ENCODE measurements around the gene NRXN3. TPM values are rescaled to one million over a fixed set of nuclear protein-coding genes. Genes with fewer than 3 reads are reported as not detected.

NRXN3 gene
- total and polyA plus RNA-seq, 2 experiments from 2014 or later, result 1.0 to 1.8 TPM

- TF ChIP-seq ZNF462 (CRISPR knock-in tag; IDR thresholded peaks at IDR 0.05) (no peak), POLR2AphosphoS5 (IDR thresholded peaks at IDR 0.05; ENCODE audit: low read depth) (no peak)
Measured at GRCh38 chr14:78746086-78746595, 576.0 kb downstream of the NRXN3 start (continued).

GRCh38 chr14:78747813-78748212 lies 577.6 kb downstream of the NRXN3 start:
- DNase-seq (ENCODE audit: low spot score), result no peak
- H3K4me1 Mint-ChIP-seq, result peaks cover 7% of the 10 kb centered on the region; the same call in 2 of the 3 replicates
- H3K9me3 Mint-ChIP-seq, result no peaks in the 10 kb centered on the region
- H3K9me2 ChIP-seq (ENCODE audit: insufficient read depth), result no peaks in the 10 kb centered on the region
- H2AFZ ChIP-seq, result no peak overlapping the region
- H3F3A ChIP-seq (replicated peaks; ENCODE audit: low read depth), result no peaks in the 10 kb centered on the region
- H3K4me1 ChIP-seq (ENCODE audit: insufficient read depth), result no peaks in the 10 kb centered on the region; the same call in 1 of the 2 replicates
- no peak for ATAC-seq
- H3K27ac ChIP-seq (ENCODE audit: low read depth), result no peak overlapping the region
- H3K4me3 ChIP-seq, result no peak overlapping the region
- H3K27me3 ChIP-seq (ENCODE audit: insufficient read depth), result no peaks in the 10 kb centered on the region
- no peaks in the 10 kb centered on the region for H3K36me3 ChIP-seq (ENCODE audit: insufficient read depth)
- no peak overlapping the region for H3K4me3 Mint-ChIP-seq
- no peaks in the 10 kb centered on the region for H3K79me2 ChIP-seq (replicated peaks; ENCODE audit: insufficient read depth)
- no peak overlapping the region for H3K27ac Mint-ChIP-seq
- no peaks in the 10 kb centered on the region for H4K20me1 ChIP-seq (replicated peaks; ENCODE audit: insufficient read depth)
- H3K27me3 Mint-ChIP-seq (ENCODE audit: insufficient read depth, low read depth, poor library complexity), result peaks cover 3% of the 10 kb centered on the region
- no peak overlapping the region for H3K4me2 ChIP-seq
- no peaks in the 10 kb centered on the region for H3K36me3 Mint-ChIP-seq (ENCODE audit: low read depth)
- TF ChIP-seq CREB1 (CRISPR knock-in tag; IDR thresholded peaks at IDR 0.05; ENCODE audit: low read depth) (no peak), POLR2AphosphoS5 (IDR thresholded peaks at IDR 0.05; ENCODE audit: low read depth) (no peak), JUNB (IDR thresholded peaks at IDR 0.05; ENCODE audit: unreplicated experiment) (no peak), STAT1 (IDR thresholded peaks at IDR 0.05; ENCODE audit: unreplicated experiment) (no peak), EZH2 (IDR thresholded peaks at IDR 0.05; ENCODE audit: low read depth, unreplicated experiment) (no peak), ZNF331 (CRISPR knock-in tag; IDR thresholded peaks at IDR 0.05; ENCODE audit: low read depth) (no peak), NANOG (IDR thresholded peaks at IDR 0.05; ENCODE audit: borderline replicate concordance) (no peak), EZH2phosphoT487 (IDR thresholded peaks at IDR 0.05; ENCODE audit: unreplicated experiment) (no peak), ETS1 (IDR thresholded peaks at IDR 0.05) (no peak), CTCF (conservative IDR thresholded peaks at IDR 0.05; ENCODE audit: low read depth in 2 of 2) (no peak)

All from GM23338 (cell line).